SK-N-SH treated with all-trans-retinoic acid at 6 μM for 48 hours (cell line): ENCODE measurements around the gene TGM5.

Experiments used
- CSDC2 ChIP-seq: fragments of 250-450 bp; sonication (Bioruptor Pico); IDR thresholded peaks from 2 replicates; pipeline ENCODE4 v1.5.0; 2020; ENCODE audit warnings: mild to moderate bottlenecking, moderate library complexity
- GLIS3 ChIP-seq: fragments of 250-450 bp; sonication (Bioruptor Pico); IDR thresholded peaks from 2 replicates; pipeline ENCODE4 v1.5.0; 2020; ENCODE audit warnings: mild to moderate bottlenecking, moderate library complexity
- TSHZ2 ChIP-seq: fragments of 250-450 bp; sonication (Bioruptor Pico); IDR thresholded peaks from 2 replicates; pipeline ENCODE4 v1.5.0; 2020; ENCODE audit warnings: mild to moderate bottlenecking, moderate library complexity

GRCh38 chr15:43278869-43279268 lies 12.1 kb upstream of the TGM5 start:
- no peak for TF ChIP-seq TSHZ2
- no peak for TF ChIP-seq GLIS3 (CRISPR knock-in tag)
- no peak for TF ChIP-seq CSDC2
